GM12872 (cell line): ENCODE data around the gene EXD3.

ENCODE experiments used
- CTCF ChIP-seq: IDR thresholded peaks from 3 replicates; pipeline ENCODE4 v1.5.1; 2011; ENCODE audit warnings: low read depth, mild to moderate bottlenecking, low read length, moderate library complexity; ENCODE audit not compliant: insufficient read depth

EXD3 gene

GRCh38 chr9:137422604-137423513, at the start of gene EXD3, which contains the start of gene NOXA1:
Gene EXD3, minus strand, starts transcription at chr9:137423162. Its CDS starts 27,805 bp downstream, at chr9:137395357.
Gene NOXA1, plus strand, starts transcription at chr9:137423393. Its CDS starts 137 bp downstream, at chr9:137423530.
- TF ChIP-seq CTCF = peak; percentile 71

- no peak for TF ChIP-seq CTCF
Observed at GRCh38 chr9:137470785-137471184, 47.8 kb upstream of the EXD3 start.

GRCh38 chr9:137467896-137468295, 44.9 kb upstream of the EXD3 start:
- no peak for TF ChIP-seq CTCF

GRCh38 chr9:137467161-137467581, 44.2 kb upstream of the EXD3 start:
- TF ChIP-seq CTCF = no peak

- TF ChIP-seq CTCF = no peak
Observed at GRCh38 chr9:137465720-137466388, 42.9 kb upstream of the EXD3 start.

- TF ChIP-seq CTCF = no peak
Observed at GRCh38 chr9:137465000-137465719, 42.2 kb upstream of the EXD3 start.
